GM12872 (cell line): ENCODE data around the gene CRTC2.

Experiments used
- CTCF ChIP-seq: IDR thresholded peaks from 3 replicates; pipeline ENCODE4 v1.5.1; 2011; ENCODE audit warnings: low read depth, mild to moderate bottlenecking, low read length, moderate library complexity; ENCODE audit not compliant: insufficient read depth

Gene CRTC2

DNA sequence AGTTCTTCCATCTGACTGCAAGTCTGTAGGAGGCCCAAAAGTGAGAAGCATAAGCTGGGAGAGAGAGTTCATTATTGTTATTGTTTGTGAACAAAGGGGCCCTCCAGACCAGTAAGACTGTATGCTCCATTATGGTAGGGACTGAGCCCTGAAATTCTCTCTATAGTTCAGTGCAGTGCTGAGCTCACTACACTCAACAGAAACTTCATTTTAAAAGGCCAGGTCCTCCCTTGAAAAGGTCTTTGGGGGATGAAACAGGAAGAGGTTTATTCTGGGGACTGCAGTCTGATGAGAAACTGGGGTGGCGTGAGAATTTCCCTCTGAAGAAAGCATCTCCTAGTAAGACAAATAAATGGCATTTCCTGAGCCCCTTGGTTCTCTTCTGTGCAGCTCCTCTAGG, 30.2 kb downstream of the CRTC2 start:
- TF ChIP-seq CTCF: no peak

DNA sequence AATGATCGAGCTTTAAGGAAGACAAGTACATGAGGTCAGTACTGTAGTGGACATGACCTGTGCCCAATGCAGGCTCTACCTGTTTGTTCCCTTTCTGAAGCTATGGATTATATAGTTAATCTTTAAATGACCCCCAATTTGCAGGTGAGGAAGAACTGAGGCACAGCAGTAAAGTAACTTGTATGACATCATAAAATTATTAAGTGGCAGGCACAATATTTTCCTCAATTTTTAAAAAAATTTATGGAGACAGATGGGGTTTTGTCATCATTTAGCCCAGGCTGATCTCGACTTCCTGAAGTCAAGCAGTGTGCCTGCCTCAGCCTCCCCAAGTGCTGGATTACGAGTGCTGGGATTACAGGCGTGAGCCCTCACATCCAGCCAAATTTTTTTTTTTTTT, 32.0 kb downstream of the CRTC2 start:
- no peak for TF ChIP-seq CTCF

GRCh38 chr1:153922972-153923925, 35.2 kb downstream of the CRTC2 start, which contains the start of gene GATAD2B:
GATAD2B (minus strand) TSS chr1:153922972; CDS start chr1:153828347, 94,625 bp downstream.
- no peak for TF ChIP-seq CTCF

- peak; percentile 27; the same call in 1 of the 3 replicates for TF ChIP-seq CTCF
These were observed 36.1 kb downstream of the CRTC2 start for GRCh38 chr1:153922076-153922971.

- no peak for TF ChIP-seq CTCF
These were observed 36.7 kb downstream of the CRTC2 start for GRCh38 chr1:153921803-153922075.

- TF ChIP-seq CTCF: no peak
These were observed 37.2 kb downstream of the CRTC2 start for GRCh38 chr1:153921080-153921802.
